Measurements from ENCODE around the gene GAS2L2. TPM values are rescaled to one million over a fixed set of nuclear protein-coding genes. Genes with fewer than 3 reads are reported as not detected.

GAS2L2 gene
- total and polyA plus RNA-seq, 2 of the 8 experiments (the other 6 are each of a cell fraction or from before 2014, with no cell fraction given), result 0.09 to 0.13 TPM

DNA sequence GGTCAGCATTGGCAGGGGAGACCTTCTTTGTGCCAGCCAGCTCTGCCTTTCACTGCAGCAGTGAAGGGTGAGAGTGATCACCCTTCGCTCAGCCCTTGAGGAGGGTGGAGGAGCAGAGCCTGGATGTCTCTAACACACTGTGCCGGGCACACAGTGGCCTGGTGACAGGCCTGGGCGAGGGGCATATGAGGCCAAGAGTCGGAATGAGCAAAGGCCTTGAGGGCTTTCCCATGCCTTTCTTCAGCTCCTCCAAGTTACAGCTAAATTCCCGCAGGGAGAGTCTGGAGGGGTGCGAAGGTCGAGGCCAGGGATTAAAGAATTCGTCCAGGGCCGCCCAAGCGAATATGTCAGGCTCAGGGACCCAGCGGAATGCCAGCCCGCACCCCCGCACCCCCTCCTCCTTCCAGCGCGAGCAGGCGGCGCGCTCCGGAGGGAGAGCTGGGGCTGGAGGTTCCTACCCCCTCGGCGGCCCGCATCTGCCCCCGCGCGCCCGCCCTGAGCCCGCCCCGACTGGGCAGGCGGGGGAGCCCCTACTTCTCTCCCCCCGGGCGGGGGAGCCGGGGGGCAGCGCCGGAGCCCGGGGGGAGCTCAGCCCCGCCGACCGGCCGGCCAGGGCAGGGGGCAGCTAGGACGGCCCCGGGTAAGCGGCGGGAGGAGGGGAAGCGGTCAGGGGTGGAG is 21.7 kb downstream of the GAS2L2 start, which contains the start of gene RASL10B (continued):
- TF ChIP-seq, protein P1, sequence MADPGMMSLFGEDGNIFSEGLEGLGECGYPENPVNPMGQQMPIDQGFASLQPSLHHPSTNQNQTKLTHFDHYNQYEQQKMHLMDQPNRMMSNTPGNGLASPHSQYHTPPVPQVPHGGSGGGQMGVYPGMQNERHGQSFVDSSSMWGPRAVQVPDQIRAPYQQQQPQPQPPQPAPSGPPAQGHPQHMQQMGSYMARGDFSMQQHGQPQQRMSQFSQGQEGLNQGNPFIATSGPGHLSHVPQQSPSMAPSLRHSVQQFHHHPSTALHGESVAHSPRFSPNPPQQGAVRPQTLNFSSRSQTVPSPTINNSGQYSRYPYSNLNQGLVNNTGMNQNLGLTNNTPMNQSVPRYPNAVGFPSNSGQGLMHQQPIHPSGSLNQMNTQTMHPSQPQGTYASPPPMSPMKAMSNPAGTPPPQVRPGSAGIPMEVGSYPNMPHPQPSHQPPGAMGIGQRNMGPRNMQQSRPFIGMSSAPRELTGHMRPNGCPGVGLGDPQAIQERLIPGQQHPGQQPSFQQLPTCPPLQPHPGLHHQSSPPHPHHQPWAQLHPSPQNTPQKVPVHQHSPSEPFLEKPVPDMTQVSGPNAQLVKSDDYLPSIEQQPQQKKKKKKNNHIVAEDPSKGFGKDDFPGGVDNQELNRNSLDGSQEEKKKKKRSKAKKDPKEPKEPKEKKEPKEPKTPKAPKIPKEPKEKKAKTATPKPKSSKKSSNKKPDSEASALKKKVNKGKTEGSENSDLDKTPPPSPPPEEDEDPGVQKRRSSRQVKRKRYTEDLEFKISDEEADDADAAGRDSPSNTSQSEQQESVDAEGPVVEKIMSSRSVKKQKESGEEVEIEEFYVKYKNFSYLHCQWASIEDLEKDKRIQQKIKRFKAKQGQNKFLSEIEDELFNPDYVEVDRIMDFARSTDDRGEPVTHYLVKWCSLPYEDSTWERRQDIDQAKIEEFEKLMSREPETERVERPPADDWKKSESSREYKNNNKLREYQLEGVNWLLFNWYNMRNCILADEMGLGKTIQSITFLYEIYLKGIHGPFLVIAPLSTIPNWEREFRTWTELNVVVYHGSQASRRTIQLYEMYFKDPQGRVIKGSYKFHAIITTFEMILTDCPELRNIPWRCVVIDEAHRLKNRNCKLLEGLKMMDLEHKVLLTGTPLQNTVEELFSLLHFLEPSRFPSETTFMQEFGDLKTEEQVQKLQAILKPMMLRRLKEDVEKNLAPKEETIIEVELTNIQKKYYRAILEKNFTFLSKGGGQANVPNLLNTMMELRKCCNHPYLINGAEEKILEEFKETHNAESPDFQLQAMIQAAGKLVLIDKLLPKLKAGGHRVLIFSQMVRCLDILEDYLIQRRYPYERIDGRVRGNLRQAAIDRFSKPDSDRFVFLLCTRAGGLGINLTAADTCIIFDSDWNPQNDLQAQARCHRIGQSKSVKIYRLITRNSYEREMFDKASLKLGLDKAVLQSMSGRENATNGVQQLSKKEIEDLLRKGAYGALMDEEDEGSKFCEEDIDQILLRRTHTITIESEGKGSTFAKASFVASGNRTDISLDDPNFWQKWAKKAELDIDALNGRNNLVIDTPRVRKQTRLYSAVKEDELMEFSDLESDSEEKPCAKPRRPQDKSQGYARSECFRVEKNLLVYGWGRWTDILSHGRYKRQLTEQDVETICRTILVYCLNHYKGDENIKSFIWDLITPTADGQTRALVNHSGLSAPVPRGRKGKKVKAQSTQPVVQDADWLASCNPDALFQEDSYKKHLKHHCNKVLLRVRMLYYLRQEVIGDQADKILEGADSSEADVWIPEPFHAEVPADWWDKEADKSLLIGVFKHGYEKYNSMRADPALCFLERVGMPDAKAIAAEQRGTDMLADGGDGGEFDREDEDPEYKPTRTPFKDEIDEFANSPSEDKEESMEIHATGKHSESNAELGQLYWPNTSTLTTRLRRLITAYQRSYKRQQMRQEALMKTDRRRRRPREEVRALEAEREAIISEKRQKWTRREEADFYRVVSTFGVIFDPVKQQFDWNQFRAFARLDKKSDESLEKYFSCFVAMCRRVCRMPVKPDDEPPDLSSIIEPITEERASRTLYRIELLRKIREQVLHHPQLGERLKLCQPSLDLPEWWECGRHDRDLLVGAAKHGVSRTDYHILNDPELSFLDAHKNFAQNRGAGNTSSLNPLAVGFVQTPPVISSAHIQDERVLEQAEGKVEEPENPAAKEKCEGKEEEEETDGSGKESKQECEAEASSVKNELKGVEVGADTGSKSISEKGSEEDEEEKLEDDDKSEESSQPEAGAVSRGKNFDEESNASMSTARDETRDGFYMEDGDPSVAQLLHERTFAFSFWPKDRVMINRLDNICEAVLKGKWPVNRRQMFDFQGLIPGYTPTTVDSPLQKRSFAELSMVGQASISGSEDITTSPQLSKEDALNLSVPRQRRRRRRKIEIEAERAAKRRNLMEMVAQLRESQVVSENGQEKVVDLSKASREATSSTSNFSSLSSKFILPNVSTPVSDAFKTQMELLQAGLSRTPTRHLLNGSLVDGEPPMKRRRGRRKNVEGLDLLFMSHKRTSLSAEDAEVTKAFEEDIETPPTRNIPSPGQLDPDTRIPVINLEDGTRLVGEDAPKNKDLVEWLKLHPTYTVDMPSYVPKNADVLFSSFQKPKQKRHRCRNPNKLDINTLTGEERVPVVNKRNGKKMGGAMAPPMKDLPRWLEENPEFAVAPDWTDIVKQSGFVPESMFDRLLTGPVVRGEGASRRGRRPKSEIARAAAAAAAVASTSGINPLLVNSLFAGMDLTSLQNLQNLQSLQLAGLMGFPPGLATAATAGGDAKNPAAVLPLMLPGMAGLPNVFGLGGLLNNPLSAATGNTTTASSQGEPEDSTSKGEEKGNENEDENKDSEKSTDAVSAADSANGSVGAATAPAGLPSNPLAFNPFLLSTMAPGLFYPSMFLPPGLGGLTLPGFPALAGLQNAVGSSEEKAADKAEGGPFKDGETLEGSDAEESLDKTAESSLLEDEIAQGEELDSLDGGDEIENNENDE (IDR thresholded peaks at IDR 0.05; ENCODE audit: insufficient replicate concordance, low read length), result no peak
- TF ChIP-seq SP1 (IDR thresholded peaks at IDR 0.05; ENCODE audit: low read depth, low read length) (0 out of 2 replicates have a peak, but pooled peaks have one; percentile 35), CEBPB (IDR thresholded peaks at IDR 0.05; ENCODE audit: low read depth, low read length) (no peak), RNF2 (IDR thresholded peaks at IDR 0.05; ENCODE audit: borderline replicate concordance, low read depth, low read length, missing control alignments, poor library complexity, severe bottlenecking) (no peak), SIX5 (IDR thresholded peaks at IDR 0.05; ENCODE audit: low read depth, low read length) (no peak), CREB1 (IDR thresholded peaks at IDR 0.05) (no peak), EGR1 (IDR thresholded peaks at IDR 0.05; ENCODE audit: borderline replicate concordance, low read depth, low read length) (peak; percentile 85; the same call in 1 of the 2 replicates), CBX8 (IDR thresholded peaks at IDR 0.05; ENCODE audit: borderline replicate concordance, low read depth, low read length) (no peak), POLR2A (IDR thresholded peaks at IDR 0.05; ENCODE audit: control extremely low read depth in 1 of 2, low read depth in 2 of 2, low read length in 2 of 2) (no peak), GABPA (IDR thresholded peaks at IDR 0.05; ENCODE audit: borderline replicate concordance, insufficient read depth, low read length) (no peak), BCL11A (IDR thresholded peaks at IDR 0.05; ENCODE audit: low read depth in 2 of 2, low read length in 2 of 2) (no peak), KDM5A (IDR thresholded peaks at IDR 0.05; ENCODE audit: low read length) (no peak)
